IPS DF 4.7 (cell line): ENCODE results near the gene KCNK15.
A peak's percentile ranks its signal among the peaks of the same experiment; 100 is the strongest.
"Not testable (repeated sequence)": the region's sequence is repeated elsewhere in the genome, so short reads cannot be mapped to it uniquely, and the experiment has no call there.

Experiments used
- DNase-seq: peaks from one replicate; pipeline ENCODE4 v3.0.0-alpha.2; 2013; ENCODE audit warnings: low spot score; ENCODE audit errors: extremely low read depth

The KCNK15 gene

GRCh38 chr20:44758247-44759101, 12.8 kb downstream of the KCNK15 start:
- DNase-seq = no peak

GRCh38 chr20:44759595-44759994, 13.9 kb downstream of the KCNK15 start:
- DNase-seq = no peak

GRCh38 chr20:44761423-44761822, 15.8 kb downstream of the KCNK15 start:
- no peak for DNase-seq

- DNase-seq = no peak
These were observed 16.9 kb downstream of the KCNK15 start for GRCh38 chr20:44762466-44763140.

GRCh38 chr20:44763798-44764197, 18.1 kb downstream of the KCNK15 start:
- DNase-seq = not testable (repeated sequence)

DNA sequence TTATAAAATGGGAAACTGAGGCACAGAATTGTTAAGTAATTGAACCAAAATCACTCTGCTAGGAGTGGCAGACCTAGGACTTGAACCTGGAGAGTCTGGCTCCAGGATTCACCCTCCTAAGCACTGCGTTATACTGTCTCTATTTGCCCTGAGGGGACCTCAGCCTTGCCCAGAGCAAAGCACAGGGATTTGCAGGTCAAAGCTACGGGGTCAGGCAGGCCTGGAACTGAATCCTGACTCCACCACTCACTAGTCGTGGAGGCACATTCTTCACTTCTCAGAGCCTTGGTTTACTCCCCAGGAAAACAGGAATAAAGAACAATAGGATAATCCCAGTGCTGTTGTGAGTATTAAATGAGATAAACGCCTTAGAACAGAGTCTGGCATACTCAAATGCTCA, 19.4 kb downstream of the KCNK15 start:
- DNase-seq = no peak

GRCh38 chr20:44765701-44766347, 20.2 kb downstream of the KCNK15 start:
- DNase-seq = no peak

DNA sequence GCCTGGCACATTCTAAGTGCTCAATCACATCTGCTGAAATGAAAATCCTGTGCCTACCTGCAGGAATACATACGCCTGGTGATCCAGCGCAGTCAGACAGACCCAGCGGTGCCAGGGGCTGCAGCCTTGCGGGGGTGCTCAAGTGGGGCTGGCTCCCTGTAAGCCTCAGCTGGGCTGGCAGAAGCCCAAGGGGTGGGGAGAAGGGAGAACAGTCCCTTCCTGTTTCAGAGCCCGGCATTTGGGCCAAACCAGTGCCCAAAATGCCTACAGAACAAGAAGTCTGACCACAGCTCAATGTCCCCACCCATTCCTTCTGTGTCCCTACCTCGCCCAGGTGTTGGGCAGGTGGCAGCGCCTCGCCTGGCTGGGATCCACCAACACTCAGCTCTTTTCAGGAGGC, 22.6 kb downstream of the KCNK15 start:
- no peak for DNase-seq

GRCh38 chr20:44768854-44769480, 23.3 kb downstream of the KCNK15 start:
- no peak for DNase-seq

DNA sequence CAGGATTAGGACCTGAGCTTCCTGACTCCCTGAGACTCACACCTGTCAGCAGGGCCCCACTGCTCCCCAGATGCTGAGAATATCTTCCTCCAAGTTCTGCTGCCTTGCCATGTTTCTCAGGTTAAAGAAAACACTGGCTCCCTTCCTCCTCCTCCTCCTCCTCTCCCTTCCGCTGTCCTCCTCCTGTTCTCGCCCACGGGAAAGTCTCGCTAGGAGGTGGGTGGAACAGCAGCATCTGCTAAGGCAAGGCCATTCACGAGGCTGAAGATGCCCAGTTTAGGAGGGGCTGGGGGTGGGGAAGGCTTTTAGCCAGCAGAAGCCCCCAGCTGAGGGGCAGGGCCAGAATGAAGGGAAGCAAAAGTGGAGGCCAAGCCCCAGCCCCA, 23.8 kb downstream of the KCNK15 start:
- no peak for DNase-seq

DNA sequence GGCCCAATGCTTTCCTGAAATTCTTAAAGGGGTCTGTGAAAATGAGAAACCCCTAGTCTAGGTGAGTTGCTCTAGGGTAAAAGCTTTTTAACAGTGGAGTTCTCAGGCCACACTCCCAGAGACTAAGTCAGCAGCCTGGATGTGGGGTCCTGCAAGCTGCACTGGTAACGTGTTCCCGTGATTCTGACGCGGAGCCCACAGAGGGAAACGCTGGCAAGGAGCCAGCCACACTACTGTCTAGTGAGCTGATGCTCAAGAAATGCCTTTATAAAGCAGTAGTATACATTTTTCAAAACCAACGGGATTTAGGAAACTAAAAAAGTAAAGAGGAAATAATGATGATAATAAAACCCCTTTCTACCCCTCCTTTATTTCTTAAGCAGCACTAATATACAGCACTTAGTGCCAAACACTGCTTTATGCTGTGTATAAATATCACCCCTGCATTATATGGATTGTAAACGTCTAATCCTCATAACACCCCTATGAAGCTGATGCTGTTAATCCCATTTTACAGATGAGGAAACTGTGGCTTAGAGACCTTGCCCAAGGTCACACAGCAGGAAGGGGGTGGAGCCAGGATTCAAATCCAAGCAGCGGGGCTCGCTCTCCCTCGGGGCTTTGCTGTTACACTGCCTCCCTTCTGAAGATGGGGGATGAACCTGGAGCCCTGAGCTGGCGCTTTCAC, 25.0 kb downstream of the KCNK15 start:
- DNase-seq = no peak

GRCh38 chr20:44771172-44771535, 25.5 kb downstream of the KCNK15 start:
- DNase-seq = no peak

DNA sequence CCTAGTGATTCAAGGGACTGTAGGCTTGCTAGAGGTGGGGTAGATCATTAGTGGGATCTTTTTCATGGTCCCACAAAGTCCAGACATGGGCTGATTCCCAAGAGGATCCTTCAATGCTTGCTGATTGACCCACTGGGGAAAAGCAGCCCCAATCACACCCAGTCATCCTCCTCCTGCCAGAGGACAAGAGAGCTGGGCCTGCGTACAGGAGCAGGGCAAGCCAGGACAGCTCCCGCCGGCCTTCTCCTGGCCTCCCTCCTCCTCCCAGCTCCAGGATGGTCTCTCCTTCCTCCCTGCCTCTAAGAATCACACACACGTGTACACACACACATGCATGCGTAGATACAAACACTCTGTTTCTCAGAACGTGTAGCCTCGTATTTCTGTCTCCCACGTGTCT, 27.0 kb downstream of the KCNK15 start:
- DNase-seq = no peak

GRCh38 chr20:44773070-44773829, 27.6 kb downstream of the KCNK15 start:
- no peak for DNase-seq

GRCh38 chr20:44776980-44777379, 31.3 kb downstream of the KCNK15 start:
- DNase-seq = no peak

DNA sequence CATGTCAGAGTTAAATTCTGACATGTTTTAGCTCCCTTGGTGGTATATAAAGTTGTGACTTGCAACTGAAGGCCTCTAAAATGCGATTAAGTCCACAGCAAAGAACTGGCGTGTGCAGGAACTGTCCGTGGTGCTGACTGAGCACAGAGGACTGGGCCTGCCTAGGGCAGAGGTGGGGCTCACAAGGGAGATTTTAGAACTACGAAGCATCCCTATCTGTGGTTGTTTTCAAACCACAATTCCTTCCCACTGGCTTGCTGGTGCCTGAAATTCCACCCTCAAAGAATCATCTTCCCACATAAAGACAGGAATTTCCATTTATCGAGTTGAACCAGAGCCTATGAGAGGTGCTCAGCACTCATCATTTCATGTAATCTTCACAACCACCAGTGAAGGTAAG, 34.6 kb downstream of the KCNK15 start:
- DNase-seq = no peak

GRCh38 chr20:44781118-44781517, 35.5 kb downstream of the KCNK15 start:
- DNase-seq = no peak

DNA sequence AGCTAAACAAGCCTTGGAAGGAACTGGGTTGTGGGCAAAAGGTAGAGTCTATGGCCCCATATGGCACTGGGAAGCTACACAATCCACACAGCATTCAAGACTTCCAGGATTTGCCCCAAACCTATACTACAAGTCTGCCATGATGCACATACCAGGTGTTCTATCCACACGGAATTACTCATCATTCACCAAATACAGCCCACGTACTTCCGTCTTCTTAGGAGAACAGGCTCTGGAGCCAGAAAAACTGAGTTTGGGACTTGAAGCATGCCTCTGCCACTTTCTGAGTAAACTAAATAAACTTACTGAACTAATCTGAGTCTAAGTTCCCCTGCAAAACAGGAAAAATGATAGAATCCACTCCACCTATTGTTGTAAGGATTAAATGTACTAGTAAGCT, 36.1 kb downstream of the KCNK15 start:
- no peak for DNase-seq

- no peak for DNase-seq
These were observed 39.0 kb downstream of the KCNK15 start for GRCh38 chr20:44784688-44785087.

DNA sequence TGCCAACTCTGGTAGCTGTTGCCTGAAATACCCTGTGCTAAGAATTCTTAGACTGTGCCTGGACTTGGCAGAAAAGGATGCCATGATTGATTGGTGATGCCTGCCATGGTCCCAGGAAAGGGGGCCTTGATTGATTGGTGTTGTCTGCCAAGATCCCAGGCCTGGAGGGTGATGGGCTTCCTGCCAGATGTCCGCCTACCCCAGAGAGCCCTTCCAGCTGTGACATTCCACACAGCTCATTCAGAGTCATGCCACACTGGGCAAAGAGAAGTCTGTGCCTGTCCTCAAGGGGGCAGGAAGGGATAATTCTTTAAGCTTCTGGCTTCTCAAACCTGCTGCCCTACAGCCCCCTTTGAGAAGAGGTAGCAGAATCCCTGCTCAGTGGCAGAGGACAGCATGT, 40.1 kb downstream of the KCNK15 start:
- DNase-seq = peak; percentile 80

DNA sequence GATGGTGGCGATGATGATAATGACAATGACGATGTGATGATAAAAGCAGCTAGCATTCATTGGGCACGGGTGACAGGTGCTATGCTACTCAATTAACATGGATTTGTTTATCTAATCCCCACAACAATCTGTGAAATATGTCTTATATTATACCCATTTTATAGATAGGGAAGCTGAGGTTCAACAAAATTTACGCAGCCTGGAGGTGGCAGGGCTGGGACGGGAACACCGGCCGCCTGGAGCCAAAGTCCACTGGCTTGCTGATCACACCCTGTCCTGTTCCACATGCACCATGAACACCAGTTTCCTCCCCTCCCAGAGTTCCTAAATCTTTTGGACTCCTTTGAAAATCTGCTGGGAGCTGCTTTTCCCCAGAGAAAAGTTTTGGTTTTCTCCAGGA, 41.6 kb downstream of the KCNK15 start:
- no peak for DNase-seq
